GM21619 (cell line): Measurements from ENCODE around the gene TOMM34.
A peak's percentile ranks its signal among the peaks of the same experiment; 100 is the strongest.

Source experiments
- ATAC-seq: cut with Tn5 transposase; IDR thresholded peaks from one replicate; pipeline ENCODE4 v1.9.1; 2021; ENCODE audit not compliant: unreplicated experiment

TOMM34 gene

GRCh38 chr20:44960103-44960852 lies at the start of gene TOMM34:
Gene TOMM34, minus strand, starts transcription at chr20:44960397. Its CDS starts 64 bp downstream, at chr20:44960333.
- peak; percentile 88 for ATAC-seq

DNA sequence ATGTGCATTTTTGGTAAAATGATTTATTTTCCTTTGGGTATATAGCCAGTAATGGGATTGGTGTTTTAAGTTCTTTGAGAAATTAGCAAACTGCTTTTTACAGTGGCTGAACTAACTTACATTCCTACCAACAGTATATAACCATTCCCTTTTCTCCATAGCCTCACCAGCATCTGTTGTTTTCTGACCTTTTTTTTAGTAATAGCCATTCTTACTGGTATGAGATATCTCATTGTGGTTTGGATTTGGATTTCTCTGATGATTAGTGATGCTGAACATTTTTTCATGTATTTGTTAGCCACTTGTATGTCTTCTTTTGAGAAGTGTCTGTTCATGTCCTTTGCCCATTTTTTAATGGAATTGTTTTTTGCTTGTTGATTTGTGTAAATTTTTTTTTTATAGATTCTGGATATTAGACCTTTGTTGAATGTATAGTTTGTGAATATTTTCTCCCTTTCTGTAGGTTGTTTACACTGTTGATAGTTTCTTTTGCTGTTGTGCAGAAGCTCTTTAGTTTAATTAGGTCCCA lies 48.4 kb upstream of the TOMM34 start:
- no peak for ATAC-seq

GRCh38 chr20:44997668-44998067 lies 37.5 kb upstream of the TOMM34 start:
- no peak for ATAC-seq

GRCh38 chr20:44997171-44997570 lies 37.0 kb upstream of the TOMM34 start:
- ATAC-seq: no peak

DNA sequence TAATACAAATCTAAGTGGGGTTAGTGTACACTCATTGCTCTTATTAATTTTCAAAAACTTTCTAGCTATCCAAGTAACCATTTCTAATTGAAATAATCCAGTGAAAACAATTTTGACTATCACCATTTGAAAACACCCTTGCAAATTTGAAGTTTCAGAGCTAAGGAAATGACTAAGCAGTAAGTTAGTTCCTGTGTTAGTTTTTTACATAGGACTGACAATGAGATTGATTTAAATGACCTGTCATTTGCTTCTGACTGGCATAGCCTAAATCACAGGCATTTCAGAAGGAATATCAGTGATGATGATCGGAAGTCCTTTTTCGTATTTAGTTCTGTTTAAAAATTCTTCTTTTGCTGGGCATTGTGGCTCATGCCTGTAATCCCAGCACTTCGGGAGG lies 33.1 kb upstream of the TOMM34 start:
- ATAC-seq: no peak

GRCh38 chr20:44990957-44991356 lies 30.8 kb upstream of the TOMM34 start:
- ATAC-seq: no peak

DNA sequence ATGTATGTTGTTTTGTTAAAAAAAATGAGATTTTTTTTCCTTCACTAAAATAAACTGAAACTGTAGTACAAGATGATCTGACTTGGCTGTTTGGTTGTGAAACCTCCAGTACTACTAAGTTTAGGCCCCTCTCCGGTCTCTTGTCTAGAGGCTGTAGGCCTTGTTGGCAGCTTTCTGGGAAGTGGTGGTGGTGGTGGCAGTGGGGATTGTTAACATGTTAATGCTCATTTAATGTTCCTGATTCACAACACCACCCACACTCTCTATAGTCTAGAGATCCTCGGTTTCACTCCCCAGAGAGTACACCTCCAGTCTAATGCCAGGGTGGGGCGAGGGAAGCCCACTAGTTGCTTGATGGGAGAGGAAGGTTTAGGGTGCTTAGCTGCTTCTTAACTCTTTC lies 30.2 kb upstream of the TOMM34 start:
- ATAC-seq: no peak

DNA sequence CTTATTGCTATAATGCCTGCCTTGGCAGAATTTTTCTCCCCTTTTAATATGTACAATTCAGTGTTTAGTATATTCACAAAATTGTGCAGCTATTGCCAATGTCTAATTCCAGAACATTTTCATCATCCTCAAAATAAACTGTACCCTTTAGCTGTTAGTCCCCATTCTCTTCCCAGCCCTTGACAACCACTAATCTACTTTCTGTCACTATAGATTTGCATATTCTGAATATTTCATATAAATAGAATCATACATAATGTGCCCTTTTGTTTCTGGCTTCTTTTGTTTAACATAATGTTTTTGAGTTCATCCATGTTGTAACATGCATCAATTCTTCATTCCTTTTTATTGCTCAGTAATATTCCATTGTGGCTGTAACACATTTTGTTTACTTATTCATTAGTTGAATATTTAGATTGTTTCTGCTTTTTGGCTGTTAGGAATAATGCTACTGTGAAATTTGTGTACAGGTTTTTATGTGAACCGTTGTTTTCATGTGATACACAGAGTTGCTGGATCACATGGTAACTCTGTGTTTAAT lies 28.5 kb upstream of the TOMM34 start:
- no peak for ATAC-seq

- no peak for ATAC-seq
Observed at GRCh38 chr20:44983093-44983674, 23.0 kb upstream of the TOMM34 start.

DNA sequence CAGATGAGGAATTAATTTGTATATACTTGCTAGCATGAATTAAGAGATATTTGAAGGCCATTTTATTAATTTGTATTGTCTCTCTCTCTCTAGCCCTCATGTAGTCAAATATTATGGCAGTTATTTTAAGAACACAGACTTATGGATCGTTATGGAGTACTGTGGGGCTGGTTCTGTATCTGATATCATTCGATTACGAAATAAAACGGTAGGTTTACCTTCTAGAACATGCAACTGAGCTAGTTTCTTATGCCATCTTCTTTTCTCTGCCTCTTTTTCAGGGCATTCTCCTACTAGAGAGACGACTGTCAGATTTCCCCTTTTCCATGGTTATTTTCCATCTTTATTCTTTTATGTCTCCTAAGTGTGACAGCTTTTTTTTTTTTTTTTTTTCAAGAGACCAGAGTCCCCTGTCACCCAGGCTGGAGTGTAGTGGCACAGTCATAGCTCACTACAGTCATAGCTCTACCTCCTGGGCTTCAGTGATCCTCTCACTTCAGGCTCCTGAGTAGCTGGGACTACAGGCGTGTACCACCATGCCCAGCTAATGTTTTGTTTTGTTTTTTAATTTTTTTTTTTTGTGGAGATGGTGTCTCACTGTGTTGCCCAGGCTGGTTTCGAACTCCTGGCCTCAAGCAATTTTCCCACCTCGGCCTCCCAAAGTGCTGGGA lies 21.7 kb upstream of the TOMM34 start:
- no peak for ATAC-seq

GRCh38 chr20:44979090-44979621 lies 19.0 kb upstream of the TOMM34 start:
- peak; percentile 83 for ATAC-seq

GRCh38 chr20:44976698-44977097 lies 16.5 kb upstream of the TOMM34 start:
- no peak for ATAC-seq

DNA sequence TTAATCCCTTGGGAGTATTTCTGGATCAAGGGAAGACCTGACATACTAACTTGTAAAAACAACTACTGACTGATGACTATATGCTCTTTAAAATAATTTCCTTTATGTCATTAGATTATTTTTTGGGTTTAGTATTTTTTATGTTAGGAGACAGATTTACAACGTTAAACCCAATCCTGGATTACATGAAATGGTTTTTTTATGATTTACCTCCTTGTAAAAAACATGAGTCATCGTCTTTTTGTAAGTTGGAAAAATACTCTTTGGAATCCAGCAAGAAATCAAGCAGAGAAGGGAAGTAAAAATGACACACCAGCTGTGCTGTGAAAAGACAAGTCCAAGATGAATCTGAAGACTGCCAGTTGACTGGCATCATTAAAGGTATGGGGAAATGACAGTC lies 12.9 kb upstream of the TOMM34 start:
- no peak for ATAC-seq

- no peak for ATAC-seq
Observed at GRCh38 chr20:44970243-44970757, 10.1 kb upstream of the TOMM34 start.

GRCh38 chr20:44969300-44969894 lies 9.2 kb upstream of the TOMM34 start:
- ATAC-seq: no peak

- no peak for ATAC-seq
Observed at GRCh38 chr20:44967207-44967807, 7.1 kb upstream of the TOMM34 start.

DNA sequence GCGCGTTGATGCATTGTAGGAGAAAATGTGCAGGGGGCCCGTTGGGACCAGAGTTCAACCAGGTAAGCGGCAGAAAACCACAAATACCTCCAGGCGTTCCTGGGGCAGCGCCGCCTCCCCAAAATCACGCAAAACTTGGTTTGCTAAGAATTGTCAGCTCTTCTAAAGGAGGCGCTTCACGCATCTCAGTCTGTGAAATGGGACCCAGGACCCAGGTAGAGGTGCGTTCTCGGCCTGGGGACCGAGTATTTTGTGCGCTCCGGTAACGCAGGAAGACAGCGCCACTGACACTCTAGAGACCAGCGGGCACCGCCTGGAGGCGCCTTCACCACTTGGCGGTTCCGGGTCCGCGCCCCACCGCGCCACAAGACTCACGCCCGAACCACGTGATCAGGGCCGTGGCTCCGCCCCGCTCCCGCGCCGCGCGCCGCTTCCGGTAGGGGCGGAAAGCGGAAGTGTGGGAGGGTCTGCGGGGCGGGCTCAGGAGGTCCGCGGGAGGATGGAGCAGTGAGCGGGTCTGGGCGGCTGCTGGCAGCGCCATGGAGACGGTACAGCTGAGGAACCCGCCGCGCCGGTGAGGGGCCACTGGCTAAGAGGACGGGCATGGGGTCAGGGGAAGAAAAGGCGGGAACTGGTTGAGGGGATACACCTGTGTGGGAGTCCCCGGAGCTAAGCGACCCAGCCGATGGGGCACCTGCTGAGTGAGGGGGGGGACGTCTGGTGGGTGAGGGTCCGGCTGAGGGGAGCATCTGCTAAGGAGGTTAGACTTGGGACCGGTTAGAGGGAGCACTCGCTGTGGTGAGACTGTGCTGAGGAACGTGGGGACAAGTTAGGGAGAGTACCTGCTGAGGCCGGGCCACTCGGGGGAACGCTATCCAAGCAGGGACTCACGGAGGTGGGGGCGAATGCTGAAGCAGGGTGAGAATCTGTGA lies 6.1 kb upstream of the TOMM34 start, which contains the start of gene STK4:
STK4 (plus strand) TSS at position 483 of the 932 bp plus-strand sequence; CDS start at position 540, 57 bp downstream.
- peak; percentile 65 for ATAC-seq

DNA sequence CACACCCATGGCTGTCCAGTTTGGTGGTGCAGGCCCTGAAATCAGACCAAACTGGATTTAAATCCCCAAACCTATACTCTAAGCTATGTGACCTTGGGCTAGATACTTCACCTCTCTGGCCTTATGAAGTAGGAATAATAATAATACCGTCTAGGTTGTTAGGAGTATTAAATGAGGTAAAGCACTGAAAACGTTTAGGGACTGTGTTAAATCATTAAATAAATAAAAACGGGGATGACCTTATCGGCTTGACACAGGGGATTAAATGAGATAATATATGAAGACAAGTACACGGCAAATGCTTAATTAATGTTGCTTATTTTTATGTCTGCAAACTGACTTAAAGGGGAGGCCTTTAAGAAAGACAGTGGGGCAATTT lies 5.4 kb upstream of the TOMM34 start:
- no peak for ATAC-seq
